Mesothelial cell of epicardium (in vitro differentiated cells): ENCODE measurements around the gene VASH1. TPM values are rescaled to one million over a fixed set of nuclear protein-coding genes. Genes with fewer than 3 reads are reported as not detected.

Experiments
- DNase-seq, 2 experiments: peaks; one replicate each; pipeline ENCODE4 v3.0.0; 2021; ENCODE audit warnings: low spot score in 2 of 2; ENCODE audit not compliant: unreplicated experiment in 2 of 2
- H3K27ac Mint-ChIP-seq: 2 replicates; pipeline ENCODE4 v1.8.0; 2021; ENCODE audit warnings: mixed read lengths
- H3K27me3 Mint-ChIP-seq: 2 replicates; pipeline ENCODE4 v1.8.0; 2021; ENCODE audit warnings: low read depth, mixed read lengths
- H3K36me3 Mint-ChIP-seq: 2 replicates; pipeline ENCODE4 v1.8.0; 2021; ENCODE audit warnings: mixed read lengths
- H3K4me1 Mint-ChIP-seq: 2 replicates; pipeline ENCODE4 v1.8.0; 2021; ENCODE audit warnings: mixed read lengths
- H3K4me3 Mint-ChIP-seq: 2 replicates; pipeline ENCODE4 v1.8.0; 2021; ENCODE audit warnings: mild to moderate bottlenecking, moderate library complexity, mixed read lengths
- H3K9me3 Mint-ChIP-seq: 2 replicates; pipeline ENCODE4 v1.8.0; 2021; ENCODE audit warnings: mixed read lengths
- CTCF ChIP-seq: fragments of 200-600 bp; sonication (generic); IDR thresholded peaks from one replicate; pipeline ENCODE4 v1.5.0; 2021; ENCODE audit warnings: antibody characterized with exemption; ENCODE audit not compliant: unreplicated experiment
- total RNA-seq: library from RNA; stranded (reverse); gene quantifications from 3 replicates; pipeline ENCODE4 v1.2.1, GENCODE V29; 2021

Gene VASH1
- total RNA-seq, 1 donor from 2014 or later = 55.5 TPM

GRCh38 chr14:76770521-76771436, 9.5 kb downstream of the VASH1 start:
- DNase-seq = peak in 1 of 2 experiments; percentile 34
- no peak overlapping the region for H3K4me3 Mint-ChIP-seq
- no peaks in the 10 kb centered on the region for H3K27me3 Mint-ChIP-seq
- no peak overlapping the region for H3K27ac Mint-ChIP-seq
- TF ChIP-seq CTCF = no peak
- H3K36me3 Mint-ChIP-seq = peaks cover 11% of the 10 kb centered on the region
- no peaks in the 10 kb centered on the region for H3K9me3 Mint-ChIP-seq
- H3K4me1 Mint-ChIP-seq = peaks cover 34% of the 10 kb centered on the region

- no peaks in the 10 kb centered on the region for H3K9me3 Mint-ChIP-seq
- H3K36me3 Mint-ChIP-seq = peaks cover 11% of the 10 kb centered on the region
- no peak overlapping the region for H3K4me3 Mint-ChIP-seq
- TF ChIP-seq CTCF = no peak
- peak in 1 of 2 experiments; percentile 22 for DNase-seq
- no peaks in the 10 kb centered on the region for H3K27me3 Mint-ChIP-seq
- H3K4me1 Mint-ChIP-seq = peaks cover 34% of the 10 kb centered on the region
- H3K27ac Mint-ChIP-seq = peak overlapping the region; percentile 77
Observed at GRCh38 chr14:76771437-76771980, 10.2 kb downstream of the VASH1 start.

GRCh38 chr14:76772300-76773187, 11.3 kb downstream of the VASH1 start:
- Mint-ChIP-seq H3K36me3 (peaks cover 11% of the 10 kb centered on the region), H3K4me3 (peak overlapping the region; percentile 33), H3K9me3 (no peaks in the 10 kb centered on the region), H3K4me1 (peaks cover 34% of the 10 kb centered on the region), H3K27ac (peak overlapping the region; percentile 95), H3K27me3 (no peaks in the 10 kb centered on the region)
- DNase-seq = peak in 1 of 2 experiments; percentile 60
- TF ChIP-seq CTCF = no peak

- no peak for DNase-seq
- Mint-ChIP-seq H3K4me3 (no peak overlapping the region), H3K27ac (peak overlapping the region; percentile 95), H3K9me3 (no peaks in the 10 kb centered on the region), H3K27me3 (no peaks in the 10 kb centered on the region), H3K36me3 (peaks cover 11% of the 10 kb centered on the region), H3K4me1 (peaks cover 26% of the 10 kb centered on the region)
- no peak for TF ChIP-seq CTCF
Observed at GRCh38 chr14:76773188-76773885, 12.1 kb downstream of the VASH1 start.
